VCaP (cell line): ENCODE measurements around the gene OXCT1.
"Not testable (repeated sequence)": the region's sequence is repeated elsewhere in the genome, so short reads cannot be mapped to it uniquely, and the experiment has no call there.

Source experiments
- H3K27ac ChIP-seq: fragments of 450-650 bp; 2 replicates; pipeline ENCODE4 v1.5.1; 2017
- CTCF ChIP-seq: fragments of 450-650 bp; conservative IDR thresholded peaks from 2 replicates; pipeline ENCODE4 v1.5.1; 2017; ENCODE audit warnings: mild to moderate bottlenecking, moderate library complexity

OXCT1 gene

DNA sequence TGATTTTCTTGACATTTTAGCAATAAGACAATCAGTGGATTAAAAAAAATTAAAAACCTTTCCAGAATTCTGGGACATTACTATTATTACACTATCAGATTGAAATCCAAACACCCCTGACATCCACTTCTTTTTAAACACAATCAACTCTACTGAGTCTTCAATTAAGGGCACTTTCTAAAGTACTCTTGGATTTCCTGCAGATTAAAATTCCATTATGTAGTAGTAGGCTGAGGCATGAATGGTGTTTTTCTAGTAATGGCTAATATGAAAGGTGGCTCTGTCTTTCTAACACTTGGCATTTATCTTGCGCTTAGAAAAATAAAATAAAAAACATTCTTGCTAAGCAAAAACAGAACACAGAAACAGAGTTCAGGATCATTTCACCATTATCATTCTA, 107.8 kb downstream of the OXCT1 start:
- TF ChIP-seq CTCF = no peak
- peak overlapping the region; percentile 71 for H3K27ac ChIP-seq

DNA sequence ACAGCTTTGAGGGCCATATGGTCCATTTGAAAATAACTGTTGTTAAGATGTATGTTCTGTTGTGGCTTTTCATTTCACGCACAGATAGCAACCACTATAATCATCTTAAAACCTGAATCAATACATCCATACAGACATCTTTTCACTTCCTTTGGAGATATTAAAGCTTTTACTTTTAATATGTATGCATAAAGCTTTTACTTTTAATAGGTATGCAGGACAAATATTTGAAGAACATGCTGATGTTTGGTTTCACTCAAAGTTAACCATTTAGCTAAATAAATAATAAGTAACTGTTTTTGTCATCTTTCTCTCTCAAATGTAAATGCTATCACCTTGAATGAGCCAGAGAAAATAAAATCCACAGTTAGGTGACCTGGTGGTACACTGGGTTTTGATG, 108.6 kb downstream of the OXCT1 start:
- H3K27ac ChIP-seq = peak overlapping the region; percentile 71
- no peak for TF ChIP-seq CTCF

- no peak for TF ChIP-seq CTCF
- peak overlapping the region; percentile 77 for H3K27ac ChIP-seq
Observed at GRCh38 chr5:41755705-41756104, 114.5 kb downstream of the OXCT1 start.

DNA sequence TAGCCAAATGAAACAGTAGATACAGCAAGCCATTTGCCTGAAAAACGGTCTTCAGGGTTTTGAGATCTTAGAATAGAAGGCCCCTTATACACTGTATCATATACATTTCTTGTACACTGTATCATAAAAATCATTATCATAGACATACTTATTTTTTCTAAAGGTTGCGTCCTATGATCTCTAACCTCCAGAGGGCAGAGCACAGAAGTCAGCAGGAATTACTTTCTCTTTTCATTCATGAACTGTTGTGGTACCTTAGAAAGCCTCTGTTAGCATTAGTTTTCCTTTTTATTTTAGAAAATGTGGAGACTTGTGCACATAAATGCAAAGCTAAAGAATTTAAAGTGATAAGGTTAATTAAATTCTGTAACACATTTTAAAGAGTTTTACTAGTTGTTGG, 115.4 kb downstream of the OXCT1 start:
- TF ChIP-seq CTCF = peak; percentile 59
- H3K27ac ChIP-seq = peak overlapping the region; percentile 77

GRCh38 chr5:41751867-41752266, 118.4 kb downstream of the OXCT1 start:
- no peak overlapping the region for H3K27ac ChIP-seq
- TF ChIP-seq CTCF = no peak

DNA sequence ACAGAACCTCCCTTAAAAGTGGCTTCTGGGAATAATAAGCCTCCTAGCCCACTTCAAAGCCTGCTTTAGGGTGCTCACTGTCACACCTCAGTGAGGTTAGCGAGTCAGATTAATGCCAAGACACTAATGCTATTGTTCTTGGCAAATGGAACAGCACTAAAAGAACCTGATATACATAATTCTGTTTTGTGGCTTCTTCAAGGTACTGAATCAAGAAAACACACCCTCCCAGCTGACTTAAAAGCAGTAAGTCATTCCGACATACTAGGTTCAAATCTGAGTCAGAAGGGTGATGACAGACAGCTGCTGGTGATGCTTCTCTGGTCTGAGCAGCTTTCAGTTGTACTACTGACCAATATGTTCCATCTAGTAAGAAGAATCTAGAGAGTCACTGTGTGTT, 121.6 kb downstream of the OXCT1 start:
- TF ChIP-seq CTCF = no peak
- peak overlapping the region; percentile 11; the same call in 1 of the 2 replicates for H3K27ac ChIP-seq

GRCh38 chr5:41747708-41748107, 122.5 kb downstream of the OXCT1 start:
- TF ChIP-seq CTCF = no peak
- peak overlapping the region; percentile 11; the same call in 1 of the 2 replicates for H3K27ac ChIP-seq

- no peak for TF ChIP-seq CTCF
- peak overlapping the region; percentile 11; the same call in 1 of the 2 replicates for H3K27ac ChIP-seq
Observed at GRCh38 chr5:41747301-41747700, 122.9 kb downstream of the OXCT1 start.

DNA sequence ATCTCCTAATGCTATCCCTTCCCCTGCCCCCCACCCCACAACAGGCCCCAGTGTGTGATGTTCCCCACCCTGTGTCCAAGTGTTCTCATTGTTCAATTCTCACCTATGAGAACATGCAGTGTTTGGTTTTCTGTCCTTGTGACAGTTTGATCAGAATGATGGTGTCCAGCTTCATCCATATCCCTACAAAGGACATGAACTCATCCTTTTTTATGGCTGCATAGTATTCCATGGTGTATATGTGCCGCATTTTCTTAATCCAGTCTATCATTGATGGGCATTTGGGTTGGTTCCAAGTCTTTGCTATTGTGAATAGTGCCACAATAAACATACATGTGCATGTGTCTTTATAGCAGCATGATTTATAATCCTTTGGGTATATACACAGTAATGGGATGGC, 127.6 kb downstream of the OXCT1 start:
- H3K27ac ChIP-seq = not testable (repeated sequence)
